Osteoblast (primary cell): ENCODE measurements around the gene EPHA4. TPM values are rescaled to one million over a fixed set of nuclear protein-coding genes. Genes with fewer than 3 reads are reported as not detected.

Source experiments
- DNase-seq: peaks from one replicate; pipeline ENCODE4 v3.0.0; 2011; ENCODE audit warnings: low spot score, mixed read lengths; ENCODE audit not compliant: insufficient read length; ENCODE audit errors: missing footprints
- H2AFZ ChIP-seq: 2 replicates; pipeline ENCODE4 v1.6.0; 2011; ENCODE audit warnings: mild to moderate bottlenecking, low read length
- H3K27ac ChIP-seq: 2 replicates; pipeline ENCODE4 v1.5.1; 2011; ENCODE audit warnings: mild to moderate bottlenecking, low read depth, low read length, moderate library complexity
- H3K27me3 ChIP-seq: 2 replicates; pipeline ENCODE4 v1.6.0; 2012; ENCODE audit warnings: mild to moderate bottlenecking, control low read depth, inconsistent platforms, low read length, moderate library complexity; ENCODE audit not compliant: insufficient read depth
- H3K36me3 ChIP-seq: 2 replicates; pipeline ENCODE4 v1.5.1; 2011; ENCODE audit warnings: mild to moderate bottlenecking, low read length, control low read depth, moderate library complexity; ENCODE audit not compliant: insufficient read depth
- H3K4me1 ChIP-seq: 2 replicates; pipeline ENCODE4 v1.5.1; 2011; ENCODE audit warnings: mild to moderate bottlenecking, low read length, control low read depth, moderate library complexity; ENCODE audit not compliant: insufficient read depth
- H3K4me2 ChIP-seq: 2 replicates; pipeline ENCODE4 v1.6.0; 2011; ENCODE audit warnings: mild to moderate bottlenecking, low read length; ENCODE audit not compliant: insufficient read depth
- H3K4me3 ChIP-seq: fragments of 200-600 bp; sonication (generic); 3 replicates; pipeline ENCODE4 v1.5.1; 2012; ENCODE audit warnings: mild to moderate bottlenecking, low read length, inconsistent platforms; ENCODE audit not compliant: insufficient read depth
- H3K79me2 ChIP-seq: 2 replicates; pipeline ENCODE4 v1.6.0; 2012; ENCODE audit warnings: mild to moderate bottlenecking, low read length, control low read depth, inconsistent platforms; ENCODE audit not compliant: insufficient read depth
- H3K9me3 ChIP-seq: 2 replicates; pipeline ENCODE4 v1.5.1; 2011; ENCODE audit warnings: low read depth, low read length, control low read depth
- H4K20me1 ChIP-seq: 2 replicates; pipeline ENCODE4 v1.6.0; 2012; ENCODE audit warnings: mild to moderate bottlenecking, low read length, control low read depth; ENCODE audit not compliant: insufficient read depth
- total RNA-seq: library from RNA; depleted of rRNA; stranded (reverse); fragments of >200 nt; gene quantifications from 2 replicates; pipeline ENCODE4 v1.2.3, GENCODE V29; 2012
- TF ChIP-seq, protein P1 (sequence below): IDR thresholded peaks from 2 replicates; pipeline ENCODE4 v1.5.1; 2011; ENCODE audit warnings: mild to moderate bottlenecking, low read depth, low read length, moderate library complexity; ENCODE audit errors: extremely low read depth

EPHA4 gene
- total RNA-seq, 1 donor, result 15.9 TPM

GRCh38 chr2:221608442-221608841, 36.3 kb upstream of the EPHA4 start:
- no peaks in the 10 kb centered on the region for H3K27me3 ChIP-seq
- TF ChIP-seq, protein P1, sequence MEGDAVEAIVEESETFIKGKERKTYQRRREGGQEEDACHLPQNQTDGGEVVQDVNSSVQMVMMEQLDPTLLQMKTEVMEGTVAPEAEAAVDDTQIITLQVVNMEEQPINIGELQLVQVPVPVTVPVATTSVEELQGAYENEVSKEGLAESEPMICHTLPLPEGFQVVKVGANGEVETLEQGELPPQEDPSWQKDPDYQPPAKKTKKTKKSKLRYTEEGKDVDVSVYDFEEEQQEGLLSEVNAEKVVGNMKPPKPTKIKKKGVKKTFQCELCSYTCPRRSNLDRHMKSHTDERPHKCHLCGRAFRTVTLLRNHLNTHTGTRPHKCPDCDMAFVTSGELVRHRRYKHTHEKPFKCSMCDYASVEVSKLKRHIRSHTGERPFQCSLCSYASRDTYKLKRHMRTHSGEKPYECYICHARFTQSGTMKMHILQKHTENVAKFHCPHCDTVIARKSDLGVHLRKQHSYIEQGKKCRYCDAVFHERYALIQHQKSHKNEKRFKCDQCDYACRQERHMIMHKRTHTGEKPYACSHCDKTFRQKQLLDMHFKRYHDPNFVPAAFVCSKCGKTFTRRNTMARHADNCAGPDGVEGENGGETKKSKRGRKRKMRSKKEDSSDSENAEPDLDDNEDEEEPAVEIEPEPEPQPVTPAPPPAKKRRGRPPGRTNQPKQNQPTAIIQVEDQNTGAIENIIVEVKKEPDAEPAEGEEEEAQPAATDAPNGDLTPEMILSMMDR, result no peak
- no peaks in the 10 kb centered on the region for H4K20me1 ChIP-seq
- no peak overlapping the region for H2AFZ ChIP-seq
- no peak overlapping the region for H3K4me2 ChIP-seq
- no peaks in the 10 kb centered on the region for H3K9me3 ChIP-seq
- H3K4me1 ChIP-seq, result no peaks in the 10 kb centered on the region
- no peaks in the 10 kb centered on the region for H3K36me3 ChIP-seq
- H3K27ac ChIP-seq, result no peak overlapping the region
- H3K4me3 ChIP-seq, result no peak overlapping the region
- DNase-seq, result no peak
- no peaks in the 10 kb centered on the region for H3K79me2 ChIP-seq

DNA sequence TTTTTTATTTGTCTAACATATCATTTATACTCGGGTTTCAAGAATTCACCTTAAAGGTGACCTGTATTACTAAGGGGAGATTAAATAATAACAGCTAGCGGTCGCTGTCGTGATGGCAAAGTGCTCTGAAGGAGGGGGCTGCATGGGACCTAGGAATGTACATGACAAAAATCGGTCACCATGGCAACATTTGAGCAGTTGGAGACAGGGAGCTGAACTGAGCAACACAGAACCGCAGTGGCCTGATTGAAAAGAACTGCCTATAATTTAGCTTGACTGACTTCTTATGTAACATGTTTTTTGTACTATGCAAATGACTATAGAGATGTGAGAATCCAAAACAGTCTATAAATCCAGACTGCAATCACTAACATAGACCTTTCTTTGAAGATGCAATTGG, 34.3 kb upstream of the EPHA4 start:
- TF ChIP-seq, protein P1, result no peak
- Histone ChIP-seq H3K4me1 (no peaks in the 10 kb centered on the region), H3K4me3 (no peak overlapping the region), H3K27me3 (no peaks in the 10 kb centered on the region), H3K27ac (no peak overlapping the region), H2AFZ (no peak overlapping the region), H3K4me2 (no peak overlapping the region), H3K9me3 (no peaks in the 10 kb centered on the region), H3K79me2 (no peaks in the 10 kb centered on the region), H3K36me3 (no peaks in the 10 kb centered on the region), H4K20me1 (no peaks in the 10 kb centered on the region)
- DNase-seq, result no peak

DNA sequence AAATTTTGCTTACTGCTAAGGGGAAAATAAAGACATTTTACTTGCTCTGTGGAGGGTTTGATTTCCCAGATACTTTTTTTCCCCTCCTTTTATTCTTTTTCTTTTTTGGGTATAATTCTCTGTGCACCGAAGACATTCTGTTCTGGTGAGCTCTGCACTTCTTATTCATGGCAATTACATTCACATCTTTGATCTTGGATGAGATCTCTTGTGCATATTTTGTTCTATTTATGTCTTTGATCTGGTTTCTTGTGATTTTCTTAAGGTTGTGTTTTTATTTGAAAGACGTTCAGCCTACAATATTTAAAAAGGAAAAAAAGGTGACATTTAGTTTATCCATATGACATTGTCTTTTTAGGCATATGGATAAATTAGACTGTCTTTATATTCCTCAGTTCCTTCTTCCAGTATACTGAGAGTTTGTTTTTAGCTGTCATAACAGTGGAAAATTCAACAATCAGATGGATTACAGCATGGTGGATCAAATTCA, 33.7 kb upstream of the EPHA4 start:
- Histone ChIP-seq H3K36me3 (no peaks in the 10 kb centered on the region), H3K4me2 (no peak overlapping the region), H3K27me3 (no peaks in the 10 kb centered on the region), H2AFZ (no peak overlapping the region), H3K9me3 (no peaks in the 10 kb centered on the region), H4K20me1 (no peaks in the 10 kb centered on the region), H3K4me1 (no peaks in the 10 kb centered on the region), H3K4me3 (no peak overlapping the region), H3K27ac (no peak overlapping the region), H3K79me2 (no peaks in the 10 kb centered on the region)
- TF ChIP-seq, protein P1, result no peak
- DNase-seq, result no peak

GRCh38 chr2:221602938-221603337, 30.8 kb upstream of the EPHA4 start:
- Histone ChIP-seq H3K79me2 (no peaks in the 10 kb centered on the region), H4K20me1 (no peaks in the 10 kb centered on the region), H2AFZ (no peak overlapping the region), H3K4me3 (no peak overlapping the region), H3K27me3 (no peaks in the 10 kb centered on the region), H3K4me1 (no peaks in the 10 kb centered on the region), H3K36me3 (no peaks in the 10 kb centered on the region), H3K4me2 (no peak overlapping the region), H3K9me3 (no peaks in the 10 kb centered on the region), H3K27ac (no peak overlapping the region)
- DNase-seq, result no peak
- TF ChIP-seq, protein P1, result no peak
